Epithelial cell of proximal tubule (primary cell): ENCODE measurements around the gene DQX1. TPM values are rescaled to one million over a fixed set of nuclear protein-coding genes. Genes with fewer than 3 reads are reported as not detected.

ENCODE experiments used
- DNase-seq: peaks from one replicate; pipeline ENCODE4 v3.0.0-alpha.2; 2011; ENCODE audit warnings: low read depth
- H3K4me3 ChIP-seq: 2 replicates; pipeline ENCODE4 v1.5.1; 2011; ENCODE audit warnings: low read depth, mild to moderate bottlenecking, low read length
- CTCF ChIP-seq: conservative IDR thresholded peaks from 2 replicates; pipeline ENCODE4 v1.5.1; 2012; ENCODE audit warnings: low read depth, mild to moderate bottlenecking, low read length
- total RNA-seq: library from RNA; depleted of rRNA; stranded (reverse); fragments of >200 nt; gene quantifications from 2 replicates; pipeline ENCODE4 v1.2.3, GENCODE V29; 2015

DQX1 gene
- total RNA-seq, 1 donor from 2014 or later: not detected

GRCh38 chr2:74514368-74515270 is 11.4 kb downstream of the DQX1 start, which contains the start of gene TLX2:
Gene TLX2, plus strand, starts transcription at chr2:74514450. Its CDS starts 357 bp downstream, at chr2:74514807.
- no peak for DNase-seq
- no peak for TF ChIP-seq CTCF
- H3K4me3 ChIP-seq: no peak within 1 kb of the TSS

- H3K4me3 ChIP-seq: no peak overlapping the region
- no peak for TF ChIP-seq CTCF
These were observed 12.2 kb downstream of the DQX1 start for GRCh38 chr2:74513605-74514367.

GRCh38 chr2:74512744-74513604 is 13.1 kb downstream of the DQX1 start:
- no peak for DNase-seq
- TF ChIP-seq CTCF: no peak
- no peak overlapping the region for H3K4me3 ChIP-seq

More at GRCh38 chr2:74513605-74514367, 12.2 kb downstream of the DQX1 start:
- DNase-seq: no peak

- no peak for DNase-seq
- no peak overlapping the region for H3K4me3 ChIP-seq
- TF ChIP-seq CTCF: no peak
These were observed 14.7 kb downstream of the DQX1 start for GRCh38 chr2:74511104-74511989.

- no peak for DNase-seq
- H3K4me3 ChIP-seq: no peak overlapping the region
These were observed 15.8 kb downstream of the DQX1 start for GRCh38 chr2:74510272-74510671.

More at GRCh38 chr2:74510272-74510671, 15.8 kb downstream of the DQX1 start:
- no peak for TF ChIP-seq CTCF
